ENCODE results near the gene LDLR. TPM values are rescaled to one million over a fixed set of nuclear protein-coding genes. Genes with fewer than 3 reads are reported as not detected.

The LDLR gene
- total and polyA plus RNA-seq, 8 donors: 8.9 to 43.4 (median 26.5) TPM

- Histone ChIP-seq H3K27ac (no peak overlapping the region), H3K27me3 (no peaks in the 10 kb centered on the region), H3K4me3 (no peak overlapping the region), H3K9me3 (no peaks in the 10 kb centered on the region), H3K4me1 (no peaks in the 10 kb centered on the region), H3K36me3 (no peaks in the 10 kb centered on the region)
- no peak for FAIRE-seq
- no peak for TF ChIP-seq CTCF (IDR thresholded peaks at IDR 0.05)
- intact Hi-C loops (cut with DNase I): no loop called here
- whole genome bisulfite sequencing, 2 donors: 94 to 95% methylated on average over 8 of the region's 8 CpGs
- no peak for DNase-seq
- no peak for ATAC-seq
Measured at GRCh38 chr19:11054200-11054599, 35.1 kb upstream of the LDLR start.

- no peak for TF ChIP-seq CTCF (IDR thresholded peaks at IDR 0.05)
Measured at GRCh38 chr19:11054628-11055027, 34.6 kb upstream of the LDLR start.

GRCh38 chr19:11058246-11059030 lies 30.8 kb upstream of the LDLR start:
- no peak for TF ChIP-seq CTCF (IDR thresholded peaks at IDR 0.05)
- no peak for FAIRE-seq
- DNase-seq: no peak
- intact Hi-C loops (cut with DNase I): no loop called here
- Histone ChIP-seq H3K27ac (no peak overlapping the region), H3K4me1 (no peaks in the 10 kb centered on the region), H3K36me3 (peaks cover 0 to 9% (median 0%) of the 10 kb centered on the region in 3 donors), H3K9me3 (no peaks in the 10 kb centered on the region), H3K27me3 (no peaks in the 10 kb centered on the region), H3K4me3 (no peak overlapping the region)
- no peak for ATAC-seq
- WGBS, 2 donors: 94 to 95% methylated on average over 34 of the region's 34 CpGs

More at GRCh38 chr19:11054628-11055027, 34.6 kb upstream of the LDLR start:
- Histone ChIP-seq H3K9me3 (no peaks in the 10 kb centered on the region), H3K27ac (no peak overlapping the region), H3K36me3 (no peaks in the 10 kb centered on the region), H3K4me3 (no peak overlapping the region), H3K27me3 (no peaks in the 10 kb centered on the region), H3K4me1 (no peaks in the 10 kb centered on the region)
- no peak for ATAC-seq
- DNase-seq: no peak
- FAIRE-seq: no peak
- intact Hi-C loops (cut with DNase I): no loop called here
- 92 to 93% methylated on average over 8 of the region's 8 CpGs for WGBS, 2 donors

GRCh38 chr19:11059511-11060358 lies 29.5 kb upstream of the LDLR start:
- peak in 1 of 6 donors; percentile 69 for DNase-seq
- no peak for FAIRE-seq
- no peaks in the 10 kb centered on the region for H3K27me3 ChIP-seq
- H3K27ac ChIP-seq: no peak overlapping the region
- TF ChIP-seq CTCF (IDR thresholded peaks at IDR 0.05): no peak
- ATAC-seq: no peak
- intact Hi-C loops (cut with DNase I): no loop called here
- no peaks in the 10 kb centered on the region for H3K9me3 ChIP-seq
- H3K4me1 ChIP-seq: no peaks in the 10 kb centered on the region
- peaks cover 0 to 9% (median 0%) of the 10 kb centered on the region in 3 donors for H3K36me3 ChIP-seq
- WGBS, 2 donors: 96 to 97% methylated on average over 40 to 43 of the region's 43 CpGs
- no peak overlapping the region for H3K4me3 ChIP-seq

Data from pancreas (tissue), 10 donors.